Left lung (tissue), 10 donors: Measurements from ENCODE around the gene EVI5. TPM values are rescaled to one million over a fixed set of nuclear protein-coding genes. Genes with fewer than 3 reads are reported as not detected.
"Not testable (repeated sequence)": the region's sequence is repeated elsewhere in the genome, so short reads cannot be mapped to it uniquely, and the experiment has no call there.

Experiments used
- ATAC-seq: fragments of 200-7000 bp; cut with Tn5 transposase; one replicate; pipeline ENCODE4 v1.9.1; 2020; ENCODE audit warnings: moderate library complexity
- DNase-seq, 4 donors: peaks; one replicate each; pipeline ENCODE4 v3.0.0-alpha.2; 2013 to 2020
- H3K27ac ChIP-seq, 2 donors: fragments of 200-600 bp; sonication (generic) in 1 of 2; one replicate each; pipeline versions ENCODE4 v1.5.0 to v1.8.0; 2020 to 2021
- H3K27me3 ChIP-seq, 2 donors: fragments of 200-600 bp; sonication (generic) in 1 of 2; one replicate each; pipeline versions ENCODE4 v1.5.0 to v1.8.0; 2020 to 2021
- H3K36me3 ChIP-seq, 2 donors: fragments of 200-600 bp; sonication (generic) in 1 of 2; one replicate each; pipeline versions ENCODE4 v1.5.0 to v1.8.0; 2020 to 2021
- H3K4me1 ChIP-seq, 2 donors: fragments of 200-600 bp; one replicate each; pipeline ENCODE4 v1.8.0; 2021
- H3K4me3 ChIP-seq, 2 donors: fragments of 200-600 bp; sonication (generic) in 1 of 2; one replicate each; pipeline versions ENCODE4 v1.5.0 to v1.8.0; 2020 to 2021; ENCODE audit warnings: mild to moderate bottlenecking in 1 of 2
- H3K9me3 ChIP-seq, 2 donors: fragments of 200-600 bp; sonication (generic) in 1 of 2; one replicate each; pipeline versions ENCODE4 v1.5.0 to v1.8.0; 2020 to 2021
- CTCF ChIP-seq, 2 donors: fragments of 200-600 bp; sonication (generic) in 1 of 2; IDR thresholded peaks; one replicate each; pipeline versions ENCODE4 v1.5.0 to v1.8.0; 2021; ENCODE audit warnings: antibody characterized with exemption in 2 of 2
- intact Hi-C, 2 donors: fragments of 100-400 bp; cut with DNase I; formaldehyde crosslinking; loops; one replicate each; pipeline versions ENCODE4 v1.11.2 to v1.14.2; 2022
- polyA plus RNA-seq, 6 donors: library from polyadenylated mRNA; unstranded; fragments of 120-200 nt; gene quantifications; one replicate each; pipeline ENCODE4 v1.2.1, GENCODE V29; 2013; ENCODE audit not compliant: insufficient read length in 6 of 6
- total RNA-seq, 2 donors: library from RNA; stranded (reverse); fragmentation: NEBNext Ultra II Directional; extraction: Animal tissue kit (Norgen Biotek cat#: 25700); gene quantifications; one replicate each; pipeline ENCODE4 v1.2.1, GENCODE V29; 2021
- donor health status: DM: no; HTN: yes; CAD: no.
- donor health status: DM: no; HTN: no; CAD: no.

EVI5 gene
- total and polyA plus RNA-seq, 8 donors, result 17.5 to 49.7 (median 22.4) TPM

- DNase-seq, result no peak
- Histone ChIP-seq H3K27ac (no peak overlapping the region), H3K4me1 (peaks cover 0 to 5% of the 10 kb centered on the region in 2 donors), H3K27me3 (no peaks in the 10 kb centered on the region), H3K9me3 (no peaks in the 10 kb centered on the region), H3K4me3 (no peak overlapping the region), H3K36me3 (no peaks in the 10 kb centered on the region)
- no peak for ATAC-seq
- intact Hi-C loops, result loop anchor here in 1 of 2 donors (10.0 kb wide), 1 partner anchor 62 kb away; no protein-coding TSS in a partner anchor
- TF ChIP-seq CTCF (IDR thresholded peaks at IDR 0.05), result no peak
Measured at GRCh38 chr1:92752719-92753118, 32.2 kb downstream of the EVI5 start.

GRCh38 chr1:92749024-92749634, 35.8 kb downstream of the EVI5 start:
- DNase-seq (peak in 1 of 4 donors; percentile 28), ATAC-seq (peak; percentile 83)

GRCh38 chr1:92748138-92748537, 36.8 kb downstream of the EVI5 start:
- no peak for TF ChIP-seq CTCF (IDR thresholded peaks at IDR 0.05)
- intact Hi-C loops, result no loop called here

More at GRCh38 chr1:92749024-92749634, 35.8 kb downstream of the EVI5 start:
- no peaks in the 10 kb centered on the region for H3K27me3 ChIP-seq
- no peaks in the 10 kb centered on the region for H3K36me3 ChIP-seq
- peak; percentile 44 to 54 for TF ChIP-seq CTCF (IDR thresholded peaks at IDR 0.05)
- H3K4me3 ChIP-seq, result no peak overlapping the region
- intact Hi-C loops, result no loop called here
- peaks cover 0 to 8% of the 10 kb centered on the region in 2 donors for H3K4me1 ChIP-seq
- no peaks in the 10 kb centered on the region for H3K9me3 ChIP-seq
- no peak overlapping the region for H3K27ac ChIP-seq

GRCh38 chr1:92747735-92748134, 37.2 kb downstream of the EVI5 start:
- no peaks in the 10 kb centered on the region for H3K9me3 ChIP-seq
- peak in 1 of 4 donors; percentile 19 for DNase-seq
- TF ChIP-seq CTCF (IDR thresholded peaks at IDR 0.05), result no peak
- H3K27ac ChIP-seq, result no peak overlapping the region
- H3K4me1 ChIP-seq, result peaks cover 0 to 12% of the 10 kb centered on the region in 2 donors
- no peak overlapping the region for H3K4me3 ChIP-seq
- ATAC-seq, result peak; percentile 48
- no peaks in the 10 kb centered on the region for H3K27me3 ChIP-seq
- intact Hi-C loops, result no loop called here
- H3K36me3 ChIP-seq, result no peaks in the 10 kb centered on the region

More at GRCh38 chr1:92748138-92748537, 36.8 kb downstream of the EVI5 start:
- ATAC-seq (peak; percentile 27), DNase-seq (no peak)
- Histone ChIP-seq H3K4me3 (no peak overlapping the region), H3K27ac (no peak overlapping the region), H3K27me3 (no peaks in the 10 kb centered on the region), H3K36me3 (no peaks in the 10 kb centered on the region), H3K9me3 (no peaks in the 10 kb centered on the region), H3K4me1 (peaks cover 0 to 12% of the 10 kb centered on the region in 2 donors)

- H3K27ac ChIP-seq, result not testable (repeated sequence)
Measured at GRCh38 chr1:92746255-92746654, 38.7 kb downstream of the EVI5 start.

More at GRCh38 chr1:92746255-92746654, 38.7 kb downstream of the EVI5 start:
- DNase-seq, intact Hi-C loops, ATAC-seq, H3K27me3 ChIP-seq, H3K9me3 ChIP-seq, H3K36me3 ChIP-seq, H3K4me3 ChIP-seq: not testable (repeated sequence)
- peaks cover 0 to 12% of the 10 kb centered on the region in 2 donors for H3K4me1 ChIP-seq
